GM21381 (cell line): Measurements from ENCODE around the gene TMEM223.
"Not testable (repeated sequence)": the region's sequence is repeated elsewhere in the genome, so short reads cannot be mapped to it uniquely, and the experiment has no call there.

Source experiments
- ATAC-seq: cut with Tn5 transposase; IDR thresholded peaks from one replicate; pipeline ENCODE4 v1.9.1; 2021; ENCODE audit warnings: mild to moderate bottlenecking, moderate library complexity; ENCODE audit not compliant: unreplicated experiment

TMEM223 gene, protein sequence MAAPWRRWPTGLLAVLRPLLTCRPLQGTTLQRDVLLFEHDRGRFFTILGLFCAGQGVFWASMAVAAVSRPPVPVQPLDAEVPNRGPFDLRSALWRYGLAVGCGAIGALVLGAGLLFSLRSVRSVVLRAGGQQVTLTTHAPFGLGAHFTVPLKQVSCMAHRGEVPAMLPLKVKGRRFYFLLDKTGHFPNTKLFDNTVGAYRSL

DNA sequence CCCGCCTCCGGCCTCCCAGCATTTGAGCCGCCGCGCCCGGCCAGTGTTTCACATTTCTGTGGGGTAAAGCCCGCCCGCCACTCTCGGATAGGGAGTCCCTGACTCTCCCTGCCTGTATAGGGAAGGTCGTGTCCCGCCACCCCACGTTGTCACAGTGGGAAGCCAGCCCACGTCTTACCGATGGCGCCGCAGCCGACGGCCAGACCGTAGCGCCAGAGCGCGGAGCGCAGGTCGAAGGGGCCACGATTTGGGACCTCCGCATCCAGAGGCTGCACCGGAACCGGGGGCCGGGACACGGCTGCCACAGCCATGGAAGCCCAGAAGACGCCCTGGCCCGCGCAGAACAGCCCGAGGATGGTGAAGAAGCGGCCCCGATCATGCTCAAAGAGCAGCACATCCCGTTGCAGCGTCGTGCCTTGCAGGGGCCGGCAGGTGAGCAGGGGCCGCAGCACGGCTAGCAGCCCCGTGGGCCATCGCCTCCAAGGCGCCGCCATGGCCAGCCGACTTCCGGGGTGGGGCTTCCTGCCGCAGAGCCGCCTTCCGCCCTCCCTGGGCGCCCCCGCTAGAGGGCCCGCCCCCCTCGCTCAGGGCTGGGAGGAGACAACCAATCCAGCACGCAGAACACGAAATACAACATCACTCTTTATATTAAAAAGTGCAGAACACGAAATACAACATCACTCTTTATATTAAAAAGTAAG, at the start of gene TMEM223:
Gene TMEM223 (minus strand): TSS at position 506 of the 701 bp plus-strand sequence. CDS start 12 bp downstream, at position 494.
- ATAC-seq, result peak; percentile 66

DNA sequence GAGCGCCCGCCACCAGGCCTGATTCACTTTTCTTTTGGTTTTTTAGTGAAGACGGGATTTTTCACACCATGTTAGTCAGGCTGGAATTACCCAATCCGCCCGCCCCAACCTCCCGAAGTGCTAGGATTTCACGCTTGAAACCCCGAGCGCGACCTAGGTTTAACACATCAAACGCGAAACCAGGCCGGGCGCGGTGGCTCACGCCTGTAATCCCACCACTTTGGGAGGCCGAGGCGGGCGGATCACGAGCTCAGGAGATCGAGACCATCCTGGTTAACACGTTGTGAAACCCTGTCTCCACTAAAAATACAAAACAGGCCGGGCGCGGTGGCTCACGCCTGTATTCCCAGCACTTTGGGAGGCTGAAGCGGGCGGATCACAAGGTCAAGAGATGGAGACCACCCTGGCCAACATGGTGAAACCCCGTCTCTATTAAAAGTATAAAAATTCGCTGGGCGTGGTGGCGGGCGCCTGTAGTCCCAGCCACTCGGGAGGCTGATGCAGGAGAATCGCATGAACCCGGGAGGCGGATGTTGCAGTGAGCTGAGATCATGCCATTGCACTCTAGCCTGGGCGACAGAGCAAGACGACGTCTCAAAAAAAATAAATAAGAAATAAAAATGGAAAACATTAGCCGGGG, 49.0 kb upstream of the TMEM223 start:
- ATAC-seq, result not testable (repeated sequence)

DNA sequence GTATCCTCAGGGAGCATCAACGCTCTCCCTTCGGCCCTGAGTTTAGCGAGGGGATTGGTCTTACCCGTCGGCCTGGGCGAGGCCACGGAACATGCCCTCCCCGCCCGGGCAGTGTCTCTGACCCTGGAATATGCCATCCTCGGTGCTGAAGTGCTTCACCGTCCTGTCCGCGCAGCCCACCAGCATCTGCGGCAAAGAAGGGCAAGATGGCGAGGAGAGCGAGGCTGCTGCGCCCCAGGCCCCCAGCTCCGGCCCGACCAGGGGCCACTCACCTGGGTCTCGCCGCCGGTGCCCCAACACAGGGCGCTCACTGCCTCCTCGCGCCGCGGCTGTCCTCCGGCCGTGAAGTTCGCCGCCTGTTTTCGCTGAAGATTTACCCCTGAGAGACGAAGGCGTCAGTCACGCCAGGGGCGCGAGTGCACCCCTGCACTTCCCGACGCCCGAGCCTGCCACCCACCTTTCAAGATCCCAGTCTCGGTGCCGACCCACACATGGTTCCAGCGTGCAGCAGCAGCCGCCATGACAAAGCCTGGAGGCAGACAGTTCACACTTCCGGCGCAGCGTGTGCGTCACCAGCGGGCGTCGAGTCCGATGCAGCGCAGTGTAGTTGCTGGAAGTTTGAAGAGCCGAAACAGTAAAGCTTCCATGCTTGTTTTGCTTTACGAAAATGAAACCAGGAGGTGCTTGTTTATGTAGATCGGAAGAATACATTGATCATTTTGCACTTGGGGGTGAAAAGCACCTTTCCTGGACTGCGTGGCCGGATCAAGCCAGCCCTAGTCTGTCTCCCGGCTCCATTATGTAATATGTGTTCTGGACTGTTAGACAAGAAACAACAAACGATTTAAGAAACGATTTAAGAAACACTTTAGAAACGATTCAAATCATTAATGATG, 47.5 kb upstream of the TMEM223 start, which contains the start of gene WDR74:
Gene WDR74 (minus strand): TSS at position 541 of the 896 bp plus-strand sequence. CDS start 20 bp downstream, at position 521.
- peak; percentile 46 for ATAC-seq

DNA sequence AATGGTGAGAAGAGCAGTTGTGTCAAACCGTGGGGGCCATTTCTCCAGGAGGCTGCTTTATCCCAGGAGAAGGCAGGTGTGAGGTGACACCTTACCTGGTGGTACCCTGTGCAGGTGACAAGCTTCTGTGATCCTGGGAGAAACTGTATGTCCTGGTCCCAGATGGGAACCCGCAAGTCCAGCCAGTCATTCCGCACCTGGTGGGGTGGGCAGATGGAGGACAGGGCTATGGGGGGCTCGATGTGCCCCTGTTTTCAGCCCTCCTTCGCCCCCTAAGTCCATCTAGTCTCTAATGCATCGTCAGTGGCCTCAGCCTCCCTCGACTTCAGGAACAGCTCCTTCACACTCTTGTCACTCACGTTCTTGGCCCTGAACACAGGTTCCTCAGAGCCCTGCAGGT, 43.5 kb upstream of the TMEM223 start:
- ATAC-seq, result no peak

DNA sequence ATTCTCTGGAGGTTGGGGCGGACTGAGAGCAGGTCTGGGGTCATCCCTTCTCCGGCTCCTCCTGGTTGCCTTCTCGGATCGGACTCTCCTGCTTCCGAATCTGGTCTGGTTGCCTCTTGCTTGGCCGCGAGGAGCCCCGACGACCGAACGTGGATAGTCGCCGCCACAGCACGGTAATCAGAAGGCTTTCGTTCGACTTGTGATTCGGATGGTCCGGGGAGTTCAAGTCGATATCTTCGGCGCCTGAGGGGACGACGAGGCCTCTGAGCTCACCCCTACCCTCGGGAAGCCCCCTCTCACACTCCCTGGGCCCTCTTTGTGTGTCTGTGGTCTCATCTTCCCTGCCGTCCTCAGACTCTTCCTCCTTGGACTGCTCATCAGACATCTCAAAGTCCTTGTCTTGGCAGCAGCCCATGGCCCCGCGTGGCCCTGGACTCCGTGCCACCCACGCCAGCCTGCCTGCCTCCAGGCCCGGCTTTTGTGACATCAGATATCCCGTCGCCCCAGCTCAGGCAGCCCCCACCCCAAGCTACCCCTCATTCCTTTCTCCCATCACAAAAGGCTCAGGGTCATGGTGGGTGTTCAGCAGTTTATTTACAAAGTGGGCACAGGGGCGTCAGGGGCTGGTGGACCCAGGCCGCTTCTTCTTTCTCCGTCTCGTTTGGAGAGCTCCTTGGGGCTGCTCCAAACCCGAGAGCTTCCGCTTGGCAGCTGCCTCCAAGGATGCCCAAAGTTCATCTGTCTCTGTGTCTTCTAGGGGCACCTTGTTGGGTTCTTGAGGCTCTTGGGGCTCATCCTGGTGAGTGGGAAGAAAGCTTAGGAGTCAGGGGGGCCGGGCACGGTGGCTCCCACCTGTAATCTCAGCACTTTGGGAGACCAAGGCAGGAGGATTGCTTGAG, 40.8 kb upstream of the TMEM223 start, which contains the start of gene TEX54:
Gene TEX54 (minus strand): TSS at position 506 of the 899 bp plus-strand sequence.
- peak; percentile 14 for ATAC-seq

DNA sequence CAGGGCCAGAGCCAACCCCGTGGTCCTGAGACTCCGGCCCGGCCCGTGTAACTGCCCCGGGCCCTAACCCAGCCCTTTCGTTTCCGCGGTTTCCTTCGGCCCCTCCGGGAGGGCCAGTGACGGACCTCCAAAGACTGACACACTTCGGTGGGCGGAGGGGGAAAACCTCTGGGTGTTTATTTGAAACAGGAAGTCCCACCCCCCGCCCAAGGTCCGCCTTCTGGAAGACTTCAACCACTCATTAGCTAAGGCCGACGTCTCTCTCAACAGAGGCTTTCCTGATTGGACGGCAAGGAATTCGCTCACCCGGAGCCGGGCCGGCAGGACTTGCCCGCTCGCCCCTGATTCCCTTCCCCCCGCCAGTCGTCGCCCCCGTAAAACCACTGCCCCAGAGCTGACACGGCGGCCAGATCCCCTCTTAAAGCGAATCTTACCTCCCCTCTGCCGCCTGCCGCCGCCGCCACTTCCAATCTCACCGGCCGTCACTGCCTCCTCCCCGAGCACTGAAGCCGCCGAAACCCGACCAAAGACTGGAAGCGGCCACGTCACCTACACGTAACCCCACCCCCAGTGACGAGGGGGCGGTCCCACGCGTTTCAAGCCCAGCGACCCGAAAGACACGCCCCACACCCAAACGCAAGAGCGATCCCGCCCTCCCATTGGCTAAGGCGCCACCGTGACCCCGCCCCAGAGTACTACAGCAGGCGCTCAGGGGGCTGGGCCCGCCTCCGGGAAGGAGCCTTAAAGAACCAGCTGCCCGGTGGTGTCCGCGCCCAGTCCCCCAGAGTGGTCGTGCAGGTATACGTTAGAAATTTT, 39.9 kb upstream of the TMEM223 start, which contains the start of gene STX5:
Gene STX5 (minus strand): TSS at position 532 of the 816 bp plus-strand sequence. CDS start 808 bp downstream, outside the sequence.
- ATAC-seq, result peak; percentile 86

DNA sequence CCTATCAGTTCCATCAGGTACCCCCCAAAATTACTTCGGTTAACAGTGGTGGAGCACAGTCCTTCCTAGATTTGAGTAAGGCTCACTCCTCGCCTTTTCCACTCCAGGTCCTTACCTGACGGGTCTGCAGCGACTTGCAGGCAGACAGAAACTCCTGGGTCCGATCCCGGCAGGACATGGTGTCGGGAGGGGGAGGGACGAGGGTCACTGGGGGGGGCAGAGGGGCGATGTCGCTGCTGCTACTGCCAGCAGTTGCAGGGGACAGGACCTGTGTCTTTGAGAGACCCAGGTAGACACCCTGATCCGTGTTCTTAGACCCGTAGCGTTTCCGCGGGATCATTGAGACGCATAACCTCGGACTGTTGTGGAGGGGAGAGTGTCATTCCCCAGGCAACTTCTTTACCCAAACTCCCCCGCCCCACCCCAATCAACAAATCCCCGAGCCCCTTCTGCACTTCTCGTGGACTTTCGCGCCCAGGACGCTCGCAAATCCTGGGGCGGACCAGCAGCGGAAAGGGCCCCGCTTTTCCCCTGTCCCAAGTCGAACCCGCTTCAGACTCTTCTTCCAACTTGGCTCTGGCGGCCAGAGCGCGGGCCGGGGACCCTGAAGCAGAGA, 39.2 kb upstream of the TMEM223 start:
- peak; percentile 10 for ATAC-seq

DNA sequence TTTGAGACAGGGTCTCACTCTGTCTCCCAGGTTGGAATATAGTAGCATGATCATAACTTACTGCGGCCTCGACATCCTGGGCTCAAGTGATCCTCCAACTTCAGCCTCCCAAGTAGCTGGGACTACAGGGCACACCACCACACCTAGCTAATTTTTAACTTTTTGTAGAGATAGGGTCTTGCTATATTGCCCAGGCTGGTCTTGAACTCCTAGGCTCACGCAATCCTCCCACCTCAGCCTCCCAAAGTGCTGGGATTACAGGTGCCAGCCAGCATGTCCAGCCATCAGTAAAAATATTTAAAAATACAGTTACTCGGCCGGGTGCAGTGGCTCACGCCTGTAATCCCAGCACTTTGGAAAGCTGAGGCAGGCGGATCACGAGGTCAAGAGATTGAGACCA, 36.3 kb upstream of the TMEM223 start:
- not testable (repeated sequence) for ATAC-seq

DNA sequence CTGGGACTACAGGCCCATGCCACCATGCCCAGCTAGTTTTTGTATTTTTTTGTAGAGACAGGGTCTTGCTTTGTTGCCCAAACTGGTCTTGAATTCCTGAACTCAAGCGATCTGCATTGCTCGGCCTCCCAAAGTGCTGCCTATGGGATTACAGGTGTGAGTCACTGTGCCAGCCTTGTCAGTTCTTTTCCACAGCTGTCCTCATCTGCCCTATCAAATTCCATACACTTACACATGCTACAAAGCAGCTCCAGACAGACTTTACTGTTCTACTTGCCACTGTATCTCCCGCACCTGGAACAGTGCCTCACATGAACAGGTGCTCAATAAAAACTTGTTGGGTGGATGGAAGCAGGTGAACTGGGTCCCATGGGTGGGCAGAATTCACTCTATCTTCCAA, 31.9 kb upstream of the TMEM223 start:
- no peak for ATAC-seq

DNA sequence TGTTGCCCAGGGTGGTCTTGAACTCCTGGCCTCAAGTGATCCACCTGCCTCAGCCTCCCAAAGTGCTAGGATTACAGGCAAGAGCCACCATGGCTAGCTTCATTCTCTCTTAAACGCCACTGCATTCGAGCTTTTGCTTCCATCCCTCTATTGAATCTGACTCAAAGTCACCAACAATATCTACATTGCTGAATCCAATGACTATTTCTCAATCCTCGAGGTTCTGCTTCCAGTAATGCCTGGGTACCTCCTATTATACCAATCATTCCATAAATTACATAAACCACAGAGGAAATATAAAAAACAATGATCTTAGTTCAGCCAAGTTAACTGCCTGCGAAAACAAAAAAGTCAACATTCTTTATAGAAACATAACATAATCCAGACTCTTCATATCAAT, 25.3 kb upstream of the TMEM223 start:
- ATAC-seq, result no peak

DNA sequence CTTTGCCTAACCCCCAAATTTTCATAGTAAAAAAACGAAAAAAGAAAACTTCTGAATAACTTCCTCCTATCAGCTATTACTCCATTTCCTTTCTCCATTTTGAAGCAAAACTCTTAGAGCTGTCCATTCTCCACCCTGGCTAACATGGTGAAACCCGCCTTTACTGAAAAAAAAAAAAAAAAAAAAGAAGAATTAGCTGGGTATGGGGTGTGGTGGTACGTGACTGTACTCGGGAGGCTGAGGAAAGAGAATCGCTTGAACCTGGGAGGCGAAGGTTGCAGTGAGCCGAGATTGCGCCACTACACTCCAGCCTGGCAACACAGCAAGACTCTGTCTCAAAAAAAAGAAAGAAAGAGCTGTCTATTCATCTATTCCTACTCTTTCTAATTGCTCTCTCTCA, 24.8 kb upstream of the TMEM223 start:
- no peak for ATAC-seq

DNA sequence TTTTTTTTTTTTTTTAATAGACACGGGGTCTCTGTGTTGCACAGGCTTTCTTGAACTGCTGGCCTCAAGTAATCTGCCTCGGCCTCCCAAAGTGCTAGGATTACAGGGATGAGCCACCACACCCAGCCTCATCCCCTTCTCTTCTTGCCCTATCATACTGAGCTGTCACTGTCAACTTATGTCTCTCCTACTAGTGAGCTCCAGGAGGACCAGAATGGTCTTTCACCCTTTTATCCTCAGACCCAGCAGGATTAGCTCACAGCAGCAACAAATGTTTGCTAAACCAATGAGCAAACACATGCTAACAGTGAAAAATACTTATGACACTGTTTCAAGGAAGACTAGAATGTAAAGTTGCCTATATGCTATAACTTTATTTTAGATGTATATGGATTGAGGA, 19.9 kb upstream of the TMEM223 start:
- no peak for ATAC-seq

DNA sequence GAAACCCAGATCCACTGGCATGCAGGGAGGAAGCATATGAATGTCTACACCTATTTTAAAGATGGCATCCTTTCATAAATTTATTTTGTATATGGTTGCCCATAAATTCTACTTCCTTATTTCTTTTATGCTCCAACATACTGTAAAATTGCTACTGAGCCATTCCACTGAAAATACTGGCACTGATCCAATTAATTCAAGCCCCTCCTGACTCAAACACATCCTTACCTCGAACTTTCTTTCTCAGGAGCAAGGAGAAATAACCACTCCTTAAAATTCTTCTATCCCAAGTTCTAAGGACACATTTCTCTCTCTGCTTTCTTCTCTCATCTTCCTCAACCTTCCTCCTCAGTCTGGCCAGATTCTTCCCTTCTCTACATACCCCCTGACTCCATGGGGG, 18.9 kb upstream of the TMEM223 start:
- no peak for ATAC-seq

DNA sequence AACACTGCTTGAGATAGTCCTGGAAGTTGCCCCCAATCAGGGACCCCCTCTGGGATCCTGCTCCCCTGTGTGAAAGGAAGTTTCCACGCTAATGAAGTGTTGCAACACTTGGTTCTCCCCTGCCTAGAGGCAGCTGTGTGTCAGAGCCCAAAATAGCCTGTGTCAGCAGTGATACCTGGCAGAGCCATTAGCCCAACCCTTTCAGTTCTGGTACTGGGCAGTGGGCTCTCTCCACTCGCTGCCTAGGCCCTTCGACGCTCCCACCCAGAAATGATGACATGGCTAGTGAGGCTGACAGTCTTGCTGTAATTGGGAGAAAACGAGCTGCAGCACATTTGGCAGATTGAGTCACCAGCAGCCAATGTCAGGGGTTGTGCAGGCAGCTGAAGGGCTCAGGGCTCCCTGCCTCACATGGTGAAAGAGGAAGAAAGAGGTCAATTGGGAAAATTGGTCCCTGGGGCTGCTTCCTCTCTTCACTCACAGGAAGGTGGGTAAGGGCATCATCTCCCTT, 14.9 kb upstream of the TMEM223 start:
- no peak for ATAC-seq

DNA sequence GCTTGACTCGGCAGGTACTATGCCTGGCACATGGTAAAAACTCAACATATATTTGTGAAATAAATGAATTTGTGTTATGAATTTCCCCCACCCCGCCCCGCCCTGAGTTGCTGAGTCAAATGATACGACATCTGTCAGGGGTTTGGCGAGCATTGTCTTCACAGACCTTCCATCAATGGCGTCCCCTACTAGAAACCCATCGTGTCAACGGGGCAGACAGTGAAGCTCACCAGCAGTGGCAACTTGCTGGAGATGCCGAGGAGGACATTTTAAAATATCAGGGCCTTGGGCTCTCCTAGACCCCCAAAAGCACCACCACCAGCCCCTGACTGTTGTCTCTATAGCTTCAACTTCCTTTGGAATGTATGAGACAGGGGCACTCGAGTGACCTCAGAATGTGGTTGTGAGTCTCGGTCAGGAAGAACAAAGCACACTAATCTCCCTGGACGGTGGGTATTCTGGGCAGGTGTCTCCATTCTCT, 14.2 kb upstream of the TMEM223 start:
- ATAC-seq, result no peak

DNA sequence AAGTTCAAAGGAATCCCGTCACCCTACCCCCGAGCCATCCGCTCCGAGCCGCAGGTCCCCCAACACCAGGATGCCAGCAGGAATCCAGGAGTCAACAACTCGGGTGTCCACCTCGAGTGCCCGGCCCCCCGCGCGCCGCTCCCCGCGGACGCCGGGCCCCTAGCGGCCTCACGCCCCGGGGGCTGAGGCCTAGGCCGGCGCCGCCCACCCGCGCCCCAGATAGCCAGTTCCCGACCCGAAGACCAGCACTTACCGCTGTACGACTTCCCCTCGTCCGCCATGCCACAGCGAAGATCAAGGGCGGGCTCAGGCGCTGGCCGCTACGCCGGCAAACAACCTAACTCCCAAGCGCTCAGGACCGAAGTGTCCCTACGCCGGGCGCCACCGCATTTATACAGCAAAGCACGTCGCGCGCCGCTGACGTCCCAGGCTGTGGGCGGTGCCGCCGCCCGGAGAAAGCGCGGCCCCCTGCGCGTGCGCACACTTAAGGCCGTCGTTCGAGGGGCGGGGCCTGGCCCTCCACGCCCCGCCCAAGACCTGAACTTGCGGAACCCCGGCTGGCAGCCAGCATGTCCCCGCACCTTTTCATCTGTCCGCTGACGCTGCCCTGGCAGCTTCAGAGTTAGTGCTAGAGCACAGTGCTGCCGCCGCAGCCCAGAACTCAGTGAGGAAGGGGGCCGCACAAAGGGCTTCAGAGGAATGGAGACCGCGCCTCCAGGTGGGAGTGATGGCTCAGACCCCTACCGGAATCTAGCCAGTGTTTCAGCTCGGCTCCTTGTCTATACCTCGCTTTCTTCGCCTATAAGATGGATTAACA, 13.5 kb upstream of the TMEM223 start, which contains the start of gene NXF1:
Gene NXF1 (minus strand): TSS at position 365 of the 817 bp plus-strand sequence. CDS start 84 bp downstream, at position 281.
- ATAC-seq, result peak; percentile 85
